EL (cell line): Measurements from ENCODE around the gene CAPN1.
"Not testable (repeated sequence)": the region's sequence is repeated elsewhere in the genome, so short reads cannot be mapped to it uniquely, and the experiment has no call there.

Experiments used
- DNase-seq: peaks from one replicate; pipeline ENCODE4 v3.0.0-alpha.2; 2016

Gene CAPN1

DNA sequence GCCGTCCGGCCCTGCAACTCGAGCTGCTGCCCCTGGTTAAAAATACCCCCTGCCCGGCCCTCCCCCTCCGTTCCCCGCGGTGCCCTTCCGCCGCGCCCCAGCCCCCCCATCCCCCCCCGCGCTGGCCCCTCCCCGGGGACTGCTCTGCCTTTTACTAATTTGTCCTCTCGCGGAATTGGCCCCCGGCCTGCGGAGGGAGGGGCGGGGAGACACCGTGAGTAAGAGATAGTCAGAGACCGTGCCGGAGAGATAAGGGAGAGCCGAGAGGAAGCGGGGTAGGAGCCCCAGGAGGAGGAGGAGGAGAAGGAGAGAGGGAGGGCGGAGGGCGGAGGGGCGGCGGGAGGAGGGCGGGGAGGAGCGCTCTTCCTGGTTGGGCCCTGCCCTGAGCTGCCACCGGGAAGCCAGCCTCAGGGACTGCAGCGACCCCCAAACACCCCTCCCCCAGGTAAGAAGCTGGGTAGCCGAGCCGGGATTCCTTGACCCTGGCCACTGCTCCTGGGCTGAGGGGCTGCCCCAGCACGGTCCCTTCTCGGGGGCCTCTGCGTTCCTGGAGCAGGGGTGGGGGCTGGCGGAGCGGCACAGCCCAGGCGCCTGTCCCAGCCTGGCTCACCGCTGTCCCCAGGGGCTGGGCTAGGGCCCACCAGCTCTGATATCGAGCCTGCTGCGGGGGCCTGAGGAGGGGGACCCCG lies at the start of gene CAPN1:
CAPN1 (plus strand) TSS at position 360 of the 689 bp plus-strand sequence. CDS start 774 bp downstream, outside the sequence.
- DNase-seq = peak; percentile 96

DNA sequence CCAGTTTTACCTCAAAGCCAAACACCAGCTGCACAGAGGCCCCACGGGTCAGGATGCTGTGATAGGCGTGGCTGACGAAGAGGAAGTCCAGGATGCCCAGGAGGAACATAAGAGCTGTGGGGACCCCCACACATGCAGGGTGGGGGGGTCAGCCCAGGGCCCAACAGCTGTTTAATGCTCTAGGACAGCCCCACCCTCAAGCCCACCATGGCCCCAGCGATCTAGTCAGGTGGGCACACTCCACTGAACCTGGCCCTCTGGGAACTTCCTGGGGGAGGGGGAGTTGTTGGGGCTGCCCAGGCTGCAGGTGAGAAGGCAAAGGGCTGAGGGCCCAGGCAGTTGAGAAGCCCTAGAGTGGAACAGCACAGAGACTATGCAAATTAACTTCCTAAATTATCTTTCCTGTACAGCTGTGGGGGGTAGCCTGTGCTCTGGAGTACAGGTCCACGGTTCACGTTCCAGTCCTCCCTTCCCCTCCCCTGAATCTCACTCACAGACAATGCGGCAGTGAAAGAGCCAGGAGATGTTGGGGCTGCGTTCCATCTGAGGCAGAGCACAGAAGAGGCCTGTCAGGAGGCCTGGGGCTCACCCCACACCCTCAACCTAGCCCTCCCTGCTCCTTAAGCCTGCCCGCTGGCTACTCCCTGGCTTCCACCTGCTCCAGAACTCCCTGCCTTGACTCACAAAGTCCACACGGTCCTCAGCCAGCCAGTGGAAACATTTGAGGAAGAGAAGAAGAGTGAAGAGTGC lies 49.3 kb upstream of the CAPN1 start:
- DNase-seq = no peak

DNA sequence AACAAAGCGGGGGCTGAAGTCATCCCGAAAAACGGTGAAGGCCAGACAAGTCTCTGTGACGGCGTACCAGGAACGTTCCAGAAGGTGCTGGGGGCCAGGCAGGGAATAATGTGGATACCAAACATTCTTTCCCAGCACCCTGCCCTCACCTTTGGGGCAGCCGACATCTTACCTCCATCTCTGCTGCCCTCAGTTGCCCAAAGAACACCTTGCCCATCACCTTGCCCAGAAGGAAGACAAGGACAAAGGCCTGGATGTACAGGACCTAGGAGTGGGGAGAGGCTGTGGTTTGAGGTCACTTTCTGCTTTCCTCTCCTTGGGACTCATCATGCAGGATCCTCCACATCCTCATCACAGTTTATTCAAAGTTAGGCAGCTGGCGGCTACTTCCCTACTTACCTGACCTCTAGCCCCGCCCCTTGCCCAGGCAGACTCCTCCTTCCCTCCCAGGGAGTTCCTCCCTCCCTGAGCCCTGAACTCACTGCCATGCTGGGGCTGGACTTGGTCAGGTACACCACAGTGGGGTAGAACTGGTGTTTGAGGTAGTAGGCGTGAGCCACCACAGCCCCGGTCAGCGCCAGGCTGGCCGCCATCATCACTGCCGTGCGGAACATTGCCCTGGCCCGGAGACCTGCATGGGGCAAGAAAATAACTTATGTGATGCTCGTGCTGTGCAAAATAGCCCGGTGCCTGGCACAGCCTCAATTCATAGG lies 48.6 kb upstream of the CAPN1 start:
- peak; percentile 29 for DNase-seq

DNA sequence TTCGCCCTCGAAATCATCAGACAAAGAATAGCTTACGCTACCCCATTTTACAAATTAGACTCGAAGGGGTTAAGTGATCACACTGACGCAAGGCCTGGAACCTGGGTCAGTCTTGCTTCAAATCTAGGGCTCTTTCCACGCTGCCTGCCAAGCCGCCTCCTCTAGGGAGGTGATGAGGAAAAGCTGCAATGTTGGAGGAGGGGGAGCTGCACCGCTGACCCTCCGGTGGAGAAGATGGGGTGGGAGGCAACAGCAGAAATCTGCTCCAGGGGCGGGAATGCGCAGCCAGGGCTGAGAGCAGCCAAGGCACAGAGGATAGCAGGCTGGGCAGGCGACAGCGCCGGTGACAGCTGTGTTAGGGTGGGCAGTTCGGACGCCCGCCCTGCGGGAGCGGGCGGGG lies 48.0 kb upstream of the CAPN1 start:
- no peak for DNase-seq

DNA sequence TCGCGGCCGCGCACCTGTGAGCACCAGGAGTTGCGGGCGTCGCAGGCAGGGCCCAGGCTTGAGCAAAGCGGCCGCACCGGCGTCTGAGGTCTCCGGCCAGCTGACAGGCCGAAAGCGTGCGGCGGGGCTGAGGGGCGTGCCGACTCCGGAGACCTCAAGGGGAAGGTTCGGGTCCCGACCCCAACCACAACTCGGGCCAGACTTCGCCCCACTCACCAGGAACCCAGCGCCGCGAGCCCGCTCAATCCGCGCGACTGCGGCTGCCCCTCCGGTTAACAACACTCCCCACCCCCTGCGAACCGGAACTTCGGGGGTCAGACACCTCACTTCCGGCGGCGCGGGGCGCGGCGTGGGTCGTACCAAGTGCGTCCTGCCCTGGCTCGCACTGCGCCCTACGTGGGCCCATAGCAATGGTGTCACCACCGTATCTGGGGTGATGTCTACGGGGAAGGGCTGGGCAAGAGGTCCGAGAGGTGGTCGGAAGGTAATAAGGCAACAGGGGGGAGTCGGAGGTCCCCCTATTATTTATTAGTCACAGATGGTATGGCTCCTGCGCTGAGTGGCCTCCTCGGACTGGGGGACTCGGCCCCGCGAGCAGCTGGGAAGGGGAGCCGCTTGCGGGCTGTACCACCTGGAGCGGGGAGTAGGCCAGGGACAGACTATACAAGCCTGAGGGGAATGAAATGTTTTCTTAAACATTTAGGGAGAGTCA lies 47.3 kb upstream of the CAPN1 start, which contains the start of gene SYVN1:
SYVN1 (minus strand) TSS at position 280 of the 712 bp plus-strand sequence. CDS start 918 bp downstream, outside the sequence.
- DNase-seq = peak; percentile 86

DNA sequence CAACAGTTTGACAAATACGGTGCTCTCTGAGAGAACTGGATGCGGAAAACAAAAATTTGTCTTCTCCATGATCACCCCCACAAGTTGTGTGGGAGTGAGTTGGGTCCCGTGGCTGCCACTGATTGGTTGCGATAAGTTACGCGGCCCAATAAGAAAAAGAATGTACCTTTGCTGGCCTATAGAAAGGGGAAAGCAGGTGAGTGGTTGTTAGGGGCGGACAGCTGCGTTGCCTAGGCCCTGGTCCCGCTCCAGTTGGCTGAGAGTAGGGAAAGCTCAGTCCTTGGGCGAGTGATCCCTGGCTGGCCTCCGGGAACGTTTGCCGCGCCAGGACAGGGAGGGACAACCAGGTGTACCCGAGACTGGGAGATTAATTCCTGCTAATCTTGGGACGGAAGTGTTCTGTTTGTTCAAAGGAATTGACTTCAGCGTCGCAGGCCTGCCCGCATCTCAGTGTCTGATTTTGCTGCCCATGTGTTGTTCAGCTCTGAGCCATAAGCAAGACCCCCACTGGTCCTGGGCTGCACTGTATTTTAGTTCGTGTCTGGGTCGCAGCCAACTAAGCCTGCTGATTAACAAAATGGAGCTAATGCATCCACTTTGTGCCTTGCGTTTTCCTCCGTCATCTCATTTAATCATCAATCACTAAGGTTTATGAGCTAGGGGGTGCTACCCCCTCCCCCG lies 46.6 kb upstream of the CAPN1 start:
- DNase-seq = peak; percentile 97

DNA sequence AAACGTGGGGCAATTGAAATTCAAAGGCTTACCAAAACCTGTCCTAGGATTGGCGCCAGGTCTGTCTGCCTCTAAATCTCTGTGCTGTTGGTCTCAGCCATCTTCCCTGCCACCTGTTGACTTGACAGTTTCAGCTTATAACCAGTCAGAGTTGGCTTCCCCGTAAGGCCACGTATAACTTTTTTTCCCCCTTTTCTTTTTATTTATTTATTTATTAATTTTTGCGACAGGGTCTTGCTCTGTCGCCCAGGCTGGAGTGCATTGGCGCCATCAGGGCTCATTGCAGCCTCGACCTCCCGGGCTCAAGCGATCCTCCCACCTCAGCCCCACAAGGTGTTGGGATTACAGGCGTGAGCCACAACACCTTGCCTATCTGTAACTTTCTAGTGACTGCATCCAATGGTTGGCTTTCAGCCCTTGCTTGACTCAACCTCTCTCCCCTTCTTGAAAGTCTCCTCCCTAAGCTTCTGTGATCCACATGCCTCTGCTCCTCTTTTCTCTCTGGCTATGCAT lies 46.0 kb upstream of the CAPN1 start:
- no peak for DNase-seq

DNA sequence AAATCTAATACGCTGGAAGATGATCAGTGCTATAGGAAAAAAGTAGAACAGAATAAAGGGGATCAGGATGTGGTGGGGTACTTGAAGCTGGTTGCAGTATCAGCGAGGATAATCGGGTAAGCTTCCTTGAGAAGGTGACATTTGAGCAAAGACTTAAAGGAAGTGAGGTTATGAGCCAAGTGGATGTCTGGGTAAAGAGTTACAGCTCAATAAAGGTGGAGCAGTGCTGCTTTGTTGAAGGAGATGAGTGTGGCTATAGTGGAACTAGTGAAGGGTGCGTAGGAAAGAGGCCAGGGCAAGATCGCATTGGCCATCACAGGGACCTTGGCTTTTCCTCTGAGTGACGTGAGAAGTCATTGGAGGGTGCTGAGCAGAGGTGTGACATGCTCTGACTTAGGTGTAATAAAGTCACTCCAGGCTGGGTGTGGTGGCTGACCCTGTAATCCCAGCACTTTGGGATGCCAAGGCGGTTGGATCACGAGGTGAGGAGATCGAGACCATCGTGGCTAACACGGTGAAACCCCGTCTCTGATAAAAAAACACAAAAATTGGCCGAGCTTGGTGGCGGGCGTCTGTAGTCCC lies 45.1 kb upstream of the CAPN1 start:
- DNase-seq = no peak

DNA sequence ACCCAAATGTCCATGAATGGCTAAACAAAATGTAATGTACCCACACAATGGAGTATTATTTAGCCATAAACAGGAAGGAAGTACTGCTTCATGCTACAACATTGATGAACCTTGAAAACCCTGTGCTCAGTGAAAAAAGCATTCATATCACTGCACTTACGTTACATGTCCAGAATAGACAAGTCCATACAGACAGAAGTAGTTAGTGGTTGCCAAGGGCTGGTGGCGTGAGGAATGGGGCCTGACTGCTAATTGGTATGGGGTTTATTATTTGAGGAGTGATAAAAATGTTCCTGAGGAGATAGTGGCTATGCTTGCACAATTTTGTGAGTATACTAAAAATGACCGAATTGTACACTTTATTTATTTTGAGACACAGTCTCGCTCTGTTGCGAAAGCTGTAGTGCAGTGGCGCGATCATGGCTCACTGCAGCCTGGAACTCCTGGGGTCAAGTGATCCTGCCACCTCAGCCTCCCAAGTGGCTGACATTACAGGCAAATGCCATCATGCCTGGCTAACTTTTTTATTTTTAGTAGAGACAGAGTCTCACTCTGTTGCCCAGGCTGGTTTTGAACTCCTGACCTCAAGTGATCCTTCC lies 39.7 kb upstream of the CAPN1 start:
- DNase-seq = no peak

DNA sequence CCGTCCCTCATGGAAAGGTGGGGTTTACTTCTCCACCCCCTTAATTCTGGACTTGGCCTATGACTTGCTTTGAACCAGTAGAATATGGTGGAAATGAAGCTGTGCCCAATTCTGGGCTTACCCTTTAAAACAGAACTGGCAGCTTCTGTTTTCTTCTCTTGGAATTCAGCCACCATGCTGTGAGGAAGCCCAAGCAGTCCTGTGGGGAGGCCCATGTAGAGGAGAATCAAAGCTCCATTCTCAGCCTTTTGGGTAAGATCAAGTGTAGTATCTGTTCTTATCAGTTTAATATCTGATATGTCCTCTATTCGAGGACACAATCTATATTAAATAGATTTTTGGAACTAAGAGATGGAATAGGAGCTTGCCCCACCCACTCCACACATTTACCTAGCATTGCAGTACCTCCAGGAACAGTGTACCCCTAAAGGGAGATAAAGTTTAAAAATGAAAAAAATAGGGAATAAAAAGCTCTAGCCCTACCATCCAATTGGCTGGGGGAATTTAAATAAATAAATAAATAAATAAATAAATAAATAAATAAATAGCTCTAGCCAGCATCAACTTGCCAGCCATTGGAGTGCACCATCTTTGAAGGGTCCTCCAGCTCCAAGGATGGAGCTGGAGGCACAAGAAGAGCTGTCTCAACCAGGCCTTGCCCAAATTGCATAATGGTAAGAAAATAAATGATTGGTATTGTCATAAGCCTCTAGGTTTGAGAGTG lies 34.2 kb upstream of the CAPN1 start:
- no peak for DNase-seq

DNA sequence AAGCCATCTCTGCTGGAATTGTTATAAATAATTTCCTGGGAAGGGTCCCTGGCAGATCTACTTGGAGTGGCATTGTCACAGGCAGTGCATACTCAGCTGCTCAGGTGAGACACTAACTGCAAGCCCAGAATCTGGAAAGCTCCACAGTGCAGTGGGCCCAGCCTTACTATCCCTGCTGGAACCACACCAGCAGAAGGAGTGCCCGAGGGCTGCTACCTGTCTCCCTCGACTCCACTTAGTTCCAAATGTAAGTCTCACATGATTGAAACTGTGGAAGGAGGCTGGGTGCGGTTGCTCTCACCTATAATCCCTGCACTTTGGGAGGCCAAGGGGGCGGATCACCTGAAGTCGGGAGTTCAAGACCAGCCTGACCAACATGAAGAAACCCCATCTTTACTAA lies 33.1 kb upstream of the CAPN1 start:
- DNase-seq = no peak

DNA sequence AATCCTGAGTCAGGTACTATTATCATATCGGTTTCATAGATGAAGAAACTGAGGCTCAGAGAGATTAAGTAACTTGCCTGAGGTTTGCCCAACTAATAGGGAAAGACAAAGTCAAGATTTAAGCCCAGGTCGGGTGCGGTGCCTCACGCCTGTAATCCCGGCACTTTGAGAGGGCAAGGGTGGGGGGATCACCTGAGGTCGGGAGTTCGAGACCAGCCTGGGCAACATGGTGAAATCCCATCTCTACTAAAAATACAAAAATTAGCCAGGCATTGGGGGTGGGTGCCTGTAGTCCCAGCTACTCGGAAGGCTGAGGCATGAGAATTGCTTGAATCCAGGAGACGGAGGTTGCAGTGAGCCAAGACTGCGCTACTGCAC lies 31.6 kb upstream of the CAPN1 start:
- DNase-seq = not testable (repeated sequence)

DNA sequence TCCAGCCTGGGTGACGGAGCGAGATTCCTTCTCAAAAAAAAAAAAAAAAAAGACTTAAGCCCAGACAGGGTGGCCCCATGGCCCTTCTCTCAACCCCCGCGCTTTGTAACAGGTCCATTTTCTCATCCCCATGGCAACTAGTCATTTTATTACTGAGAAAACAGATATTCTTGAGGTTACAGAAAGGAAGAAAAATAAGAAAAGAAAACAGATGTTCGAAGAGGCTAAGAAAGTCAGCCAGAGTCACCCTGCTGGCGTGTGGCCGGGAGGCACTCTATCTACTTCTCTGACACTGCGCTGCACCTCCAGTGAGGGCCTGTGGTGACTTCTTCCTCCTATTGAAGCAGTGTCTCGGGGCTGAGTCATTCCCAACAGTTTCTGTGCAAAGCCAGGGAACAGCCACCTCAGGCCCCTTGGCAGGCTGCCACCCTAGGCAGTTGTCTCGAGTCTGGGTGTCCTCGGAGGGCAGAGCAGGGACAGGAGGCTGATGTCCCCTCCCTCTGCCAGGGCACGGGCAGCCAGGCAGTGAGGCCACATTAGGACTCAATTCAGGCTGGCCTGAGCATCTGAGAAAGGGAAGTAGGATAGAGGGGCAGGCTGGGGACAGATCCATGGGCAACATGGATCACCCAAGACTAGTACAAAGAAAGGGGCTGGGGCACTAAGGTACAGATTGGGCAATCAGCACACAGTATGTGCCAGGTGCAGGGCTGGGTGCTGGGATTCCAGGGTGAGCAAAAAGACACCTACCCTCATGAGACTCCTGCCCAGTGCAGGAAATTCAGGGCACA lies 31.0 kb upstream of the CAPN1 start:
- peak; percentile 92 for DNase-seq

DNA sequence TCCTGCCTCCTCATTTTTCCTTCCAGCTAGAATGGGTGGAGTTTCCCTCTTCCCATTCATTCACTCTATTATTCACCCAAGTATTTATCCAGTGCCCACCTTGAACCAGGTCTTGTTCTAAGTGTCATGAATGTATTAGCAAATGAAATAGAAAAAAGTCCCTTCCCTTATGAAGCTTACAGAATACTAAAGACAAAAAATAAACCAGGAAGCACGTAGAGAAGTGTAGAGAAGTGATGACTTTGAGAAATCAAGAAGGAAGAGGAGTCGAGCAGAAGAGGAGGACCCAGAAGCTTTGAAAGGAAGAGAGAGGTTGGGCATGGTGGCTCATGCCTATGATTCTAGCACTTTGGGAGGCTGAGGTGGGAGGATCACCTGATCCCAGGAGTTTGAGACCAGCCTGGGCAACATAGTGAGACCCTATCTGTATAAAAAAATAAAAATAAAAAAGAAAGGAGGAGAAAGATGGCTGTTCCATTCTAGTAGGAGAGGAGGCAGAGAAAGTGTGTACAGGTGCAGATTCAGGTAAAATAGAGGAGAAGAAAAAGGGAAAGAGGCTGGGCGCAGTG lies 30.3 kb upstream of the CAPN1 start:
- no peak for DNase-seq

DNA sequence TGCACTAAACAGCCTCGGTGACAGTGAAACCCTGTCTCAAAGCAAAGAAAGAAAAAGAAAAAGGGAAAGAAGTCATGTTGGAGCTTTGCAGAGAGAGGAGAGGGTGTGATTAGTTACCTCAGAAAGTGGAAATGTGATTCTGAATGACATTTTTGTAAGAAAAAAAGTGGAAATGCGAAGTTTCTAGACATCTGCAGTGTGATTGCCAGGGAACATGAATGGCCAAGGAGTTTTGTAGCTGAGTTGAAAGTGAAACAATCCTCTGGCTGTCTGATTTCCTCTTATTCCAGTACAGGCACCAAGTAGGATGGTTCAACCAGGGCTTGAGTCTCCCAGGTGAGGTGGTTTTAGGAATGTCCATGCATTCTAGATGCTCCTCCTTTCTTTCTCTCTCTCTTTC lies 29.6 kb upstream of the CAPN1 start:
- DNase-seq = no peak

DNA sequence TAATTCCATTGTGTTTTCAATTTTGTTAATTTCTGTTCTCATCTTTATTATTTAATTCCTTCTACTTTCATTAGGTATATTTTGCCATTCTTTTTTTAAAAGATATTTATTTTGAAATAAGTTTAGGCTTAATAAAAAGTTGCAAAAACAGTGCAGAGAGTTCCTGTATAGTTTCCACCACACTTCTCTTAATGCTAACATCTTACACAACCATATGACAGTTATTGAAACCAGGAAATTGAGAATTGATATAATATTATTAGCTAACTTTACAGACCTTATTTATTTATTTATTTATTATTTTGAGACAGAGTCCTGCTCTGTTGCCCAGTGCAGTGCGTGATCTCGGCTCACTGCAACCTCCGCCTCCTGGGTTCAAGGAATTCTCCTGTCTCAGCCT lies 25.5 kb upstream of the CAPN1 start:
- no peak for DNase-seq

DNA sequence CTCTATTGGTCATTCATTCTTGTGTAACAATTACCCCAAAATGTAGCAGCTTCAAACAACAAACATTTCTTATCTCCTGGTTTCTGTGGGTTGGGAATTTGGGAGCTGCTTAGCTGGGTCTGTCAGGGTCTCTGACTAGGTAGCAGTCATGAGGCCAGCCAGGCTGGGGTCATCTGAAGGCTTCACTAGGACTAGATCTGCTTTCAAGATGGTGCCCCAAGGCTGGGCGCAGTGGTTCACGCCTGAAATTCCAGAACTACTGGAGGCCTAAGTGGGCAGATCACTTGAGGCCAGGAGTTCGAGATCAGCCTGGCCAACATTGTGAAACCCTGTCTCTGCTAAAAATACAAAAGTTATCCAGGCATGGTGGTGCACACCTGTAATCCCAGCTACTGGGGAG lies 24.8 kb upstream of the CAPN1 start:
- no peak for DNase-seq

DNA sequence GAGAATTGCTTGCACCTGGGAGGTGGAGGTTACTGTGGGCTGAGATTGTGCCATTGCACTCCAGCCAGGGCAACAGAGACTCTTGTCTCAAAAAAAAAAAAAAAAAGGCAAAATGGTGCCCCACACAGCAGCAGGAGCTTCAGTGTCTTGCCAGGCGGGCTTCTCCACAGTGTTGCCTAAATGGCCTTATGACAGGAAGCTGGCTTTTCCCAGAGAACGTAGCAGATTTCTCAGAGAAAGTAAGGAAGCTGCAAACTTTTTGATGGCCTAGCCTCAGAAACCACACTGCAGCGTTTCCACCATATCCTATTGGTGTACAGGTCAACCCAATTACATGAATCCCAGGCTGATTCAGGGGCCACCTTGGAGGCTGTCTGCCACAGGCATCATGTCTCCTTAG lies 24.4 kb upstream of the CAPN1 start:
- DNase-seq = no peak

DNA sequence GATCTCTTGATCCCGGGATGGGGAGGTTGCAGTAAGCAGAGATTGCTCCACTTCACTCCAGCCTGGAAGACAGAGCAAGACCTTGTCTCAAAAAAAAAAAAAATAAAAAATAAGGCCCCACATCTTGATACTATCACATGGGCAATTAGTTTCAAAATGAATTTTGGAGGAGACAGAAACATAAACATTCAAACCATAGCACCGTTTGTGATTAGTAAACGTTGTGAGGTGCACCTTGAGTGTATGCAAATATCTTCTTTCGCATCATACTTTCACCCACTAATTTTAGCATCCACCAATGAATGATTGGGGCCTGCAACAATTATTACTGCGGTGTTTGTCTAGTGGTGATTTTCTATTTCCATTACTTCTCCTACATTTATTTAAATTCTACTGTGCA lies 22.7 kb upstream of the CAPN1 start:
- DNase-seq = no peak

DNA sequence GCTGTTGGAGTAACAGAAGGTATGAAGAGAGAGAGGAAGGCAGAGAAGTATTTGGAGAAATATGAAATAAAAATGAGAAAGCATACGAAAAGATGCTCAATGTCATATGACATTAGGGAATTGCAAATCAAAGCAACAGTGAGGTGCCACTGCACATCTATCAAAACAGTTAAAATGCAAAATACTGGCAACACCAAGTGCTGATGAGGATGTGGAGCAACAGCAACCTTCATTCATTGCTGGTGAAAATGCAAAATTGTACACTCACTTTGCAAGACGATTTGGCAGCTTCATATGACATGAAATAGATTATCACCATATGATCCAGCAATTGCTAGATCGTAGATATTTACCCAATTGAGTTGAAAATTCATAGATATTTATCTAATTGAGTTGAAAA lies 21.1 kb upstream of the CAPN1 start:
- DNase-seq = no peak
